Glutamatergic neuron (in vitro differentiated cells): ENCODE measurements around the gene ACSL6. TPM values are rescaled to one million over a fixed set of nuclear protein-coding genes. Genes with fewer than 3 reads are reported as not detected.

Experiments used
- DNase-seq: peaks from one replicate; pipeline ENCODE4 v3.0.0; 2022
- H3K27ac Mint-ChIP-seq: one replicate; pipeline ENCODE4 v1.8.0; 2020; ENCODE audit warnings: mild to moderate bottlenecking, mixed read lengths, inconsistent platforms; ENCODE audit not compliant: unreplicated experiment
- H3K27me3 Mint-ChIP-seq: one replicate; pipeline ENCODE4 v1.8.0; 2020; ENCODE audit warnings: mild to moderate bottlenecking, moderate library complexity, mixed read lengths, inconsistent platforms; ENCODE audit not compliant: unreplicated experiment
- H3K36me3 Mint-ChIP-seq: one replicate; pipeline ENCODE4 v1.8.0; 2020; ENCODE audit warnings: mild to moderate bottlenecking, mixed read lengths, inconsistent platforms; ENCODE audit not compliant: unreplicated experiment
- H3K4me1 Mint-ChIP-seq: one replicate; pipeline ENCODE4 v1.8.0; 2020; ENCODE audit warnings: mild to moderate bottlenecking, low read depth, mixed read lengths, inconsistent platforms; ENCODE audit not compliant: unreplicated experiment
- H3K4me3 Mint-ChIP-seq: one replicate; pipeline ENCODE4 v1.8.0; 2020; ENCODE audit warnings: mild to moderate bottlenecking, mixed read lengths, inconsistent platforms; ENCODE audit not compliant: unreplicated experiment
- H3K9me3 Mint-ChIP-seq: one replicate; pipeline ENCODE4 v1.8.0; 2020; ENCODE audit warnings: mild to moderate bottlenecking, moderate library complexity, mixed read lengths, inconsistent platforms; ENCODE audit not compliant: unreplicated experiment
- total RNA-seq: library from RNA; stranded (reverse); fragmentation: NEBNext Ultra II Directional; extraction: Animal tissue kit (Norgen Biotek cat#: 25700); gene quantifications from one replicate; pipeline ENCODE4 v1.2.1, GENCODE V29; 2021; ENCODE audit not compliant: unreplicated experiment
- TF ChIP-seq, protein P1 (sequence below): fragments of 200-600 bp; sonication (generic); IDR thresholded peaks from one replicate; pipeline ENCODE4 v1.5.0; 2021; ENCODE audit not compliant: partially characterized antibody, unreplicated experiment

ACSL6 gene
- total RNA-seq, 1 donor from 2014 or later: 8.1 TPM

DNA sequence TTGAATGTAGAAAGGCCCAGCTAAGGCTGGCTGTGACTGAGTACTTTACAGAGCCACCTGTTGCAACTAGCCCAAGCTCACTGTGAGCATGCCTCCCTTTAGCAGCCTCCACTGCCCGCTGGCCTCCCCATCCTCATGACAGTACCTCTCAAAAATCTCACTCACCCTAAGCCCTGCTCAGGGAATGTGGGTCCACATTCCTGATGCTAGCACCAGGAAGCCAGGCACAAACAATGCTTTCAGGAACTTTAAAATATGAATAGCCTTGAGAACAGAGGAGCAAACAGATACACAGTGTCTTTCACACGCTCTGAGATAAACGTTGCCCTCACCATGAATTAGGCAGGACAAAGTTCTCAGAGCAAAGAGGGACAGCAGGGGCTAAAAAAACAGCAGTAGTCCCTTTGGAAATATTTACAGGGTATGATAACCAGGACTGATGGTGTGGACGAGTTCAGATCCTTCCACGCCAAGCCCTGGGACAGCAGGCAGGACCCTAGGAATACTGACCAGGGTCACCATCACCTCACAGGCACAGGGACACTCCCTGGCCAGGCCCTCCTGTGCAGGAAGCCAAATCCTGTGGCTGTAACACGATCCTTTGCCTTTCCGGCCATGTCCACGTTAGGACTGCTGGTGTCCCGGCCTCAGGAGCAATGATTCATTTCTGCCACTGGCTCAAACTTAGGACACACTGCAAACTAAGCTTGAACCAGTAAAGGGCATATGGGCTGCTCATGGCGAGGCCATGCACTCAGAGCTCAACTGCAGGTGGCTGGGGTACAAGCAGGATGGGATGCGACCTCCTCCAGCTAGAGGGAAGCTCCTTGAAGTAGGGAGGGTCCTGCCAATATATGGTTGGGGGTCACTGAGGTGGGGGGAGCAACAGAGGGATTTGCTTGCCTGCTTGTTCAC is 9.6 kb downstream of the ACSL6 start:
- Mint-ChIP-seq H3K36me3 (no peaks in the 10 kb centered on the region), H3K4me3 (peak overlapping the region; percentile 40), H3K27me3 (peaks cover 6% of the 10 kb centered on the region), H3K9me3 (peaks cover 7% of the 10 kb centered on the region), H3K27ac (no peak overlapping the region), H3K4me1 (peaks cover 20% of the 10 kb centered on the region)
- no peak for DNase-seq
- TF ChIP-seq, protein P1, sequence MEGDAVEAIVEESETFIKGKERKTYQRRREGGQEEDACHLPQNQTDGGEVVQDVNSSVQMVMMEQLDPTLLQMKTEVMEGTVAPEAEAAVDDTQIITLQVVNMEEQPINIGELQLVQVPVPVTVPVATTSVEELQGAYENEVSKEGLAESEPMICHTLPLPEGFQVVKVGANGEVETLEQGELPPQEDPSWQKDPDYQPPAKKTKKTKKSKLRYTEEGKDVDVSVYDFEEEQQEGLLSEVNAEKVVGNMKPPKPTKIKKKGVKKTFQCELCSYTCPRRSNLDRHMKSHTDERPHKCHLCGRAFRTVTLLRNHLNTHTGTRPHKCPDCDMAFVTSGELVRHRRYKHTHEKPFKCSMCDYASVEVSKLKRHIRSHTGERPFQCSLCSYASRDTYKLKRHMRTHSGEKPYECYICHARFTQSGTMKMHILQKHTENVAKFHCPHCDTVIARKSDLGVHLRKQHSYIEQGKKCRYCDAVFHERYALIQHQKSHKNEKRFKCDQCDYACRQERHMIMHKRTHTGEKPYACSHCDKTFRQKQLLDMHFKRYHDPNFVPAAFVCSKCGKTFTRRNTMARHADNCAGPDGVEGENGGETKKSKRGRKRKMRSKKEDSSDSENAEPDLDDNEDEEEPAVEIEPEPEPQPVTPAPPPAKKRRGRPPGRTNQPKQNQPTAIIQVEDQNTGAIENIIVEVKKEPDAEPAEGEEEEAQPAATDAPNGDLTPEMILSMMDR: no peak

DNA sequence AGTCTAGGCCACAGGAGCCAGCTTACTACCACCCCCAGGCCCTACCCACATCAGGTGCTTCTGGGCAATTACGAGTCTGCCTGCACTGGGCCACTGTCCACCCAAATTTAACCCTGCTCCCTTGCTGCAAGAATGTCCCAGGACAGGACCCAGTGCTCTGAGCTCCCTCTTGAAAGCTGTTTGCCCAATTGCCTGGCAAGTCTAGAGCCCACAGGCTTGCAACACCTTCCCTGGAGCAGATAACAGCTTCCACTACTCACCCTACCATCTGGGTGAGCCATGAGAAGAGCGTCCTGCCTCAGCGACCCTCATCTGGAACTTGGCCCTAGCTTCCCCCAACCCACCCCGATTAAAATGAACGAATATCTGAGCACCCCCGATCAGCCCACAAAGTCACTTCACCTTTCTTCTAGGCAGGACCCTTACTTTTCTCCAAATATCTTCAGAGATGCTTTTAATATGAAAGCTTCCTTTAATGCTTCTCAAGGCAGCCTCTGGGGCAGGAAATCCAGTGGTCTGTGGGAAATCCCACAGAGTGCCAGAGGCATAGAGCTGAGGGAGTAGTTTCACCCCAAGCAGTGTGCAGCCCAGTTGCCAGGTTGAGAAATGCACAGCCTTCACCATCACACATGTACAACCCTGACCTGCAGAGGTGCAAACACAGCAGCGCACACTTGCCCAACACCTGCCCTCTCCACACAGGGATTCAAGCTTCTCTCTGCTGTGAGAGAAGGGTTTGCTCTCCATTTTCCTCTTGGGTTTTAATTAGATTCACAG is 10.6 kb downstream of the ACSL6 start:
- Mint-ChIP-seq H3K9me3 (peaks cover 7% of the 10 kb centered on the region), H3K27me3 (peaks cover 6% of the 10 kb centered on the region), H3K27ac (no peak overlapping the region), H3K4me3 (no peak overlapping the region), H3K4me1 (peaks cover 29% of the 10 kb centered on the region), H3K36me3 (no peaks in the 10 kb centered on the region)
- TF ChIP-seq, protein P1: no peak
- DNase-seq: peak; percentile 1

DNA sequence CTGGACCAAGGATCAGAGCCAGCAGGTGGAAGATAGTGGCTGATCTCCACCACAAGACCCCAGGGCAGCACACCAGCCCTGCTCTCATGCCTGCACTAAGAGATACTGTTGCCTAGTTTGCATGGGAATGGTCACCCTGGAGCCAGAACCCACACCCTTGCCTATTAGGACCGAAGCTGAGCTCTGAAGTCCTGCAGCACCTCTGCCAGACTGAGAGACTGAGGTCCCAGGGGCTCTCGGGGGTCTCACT is 11.3 kb downstream of the ACSL6 start:
- DNase-seq: no peak
- TF ChIP-seq, protein P1: no peak
- H3K27ac Mint-ChIP-seq: no peak overlapping the region
- peaks cover 25% of the 10 kb centered on the region for H3K4me1 Mint-ChIP-seq
- no peak overlapping the region for H3K4me3 Mint-ChIP-seq
- H3K36me3 Mint-ChIP-seq: no peaks in the 10 kb centered on the region
- H3K9me3 Mint-ChIP-seq: peaks cover 7% of the 10 kb centered on the region
- H3K27me3 Mint-ChIP-seq: peaks cover 3% of the 10 kb centered on the region

DNA sequence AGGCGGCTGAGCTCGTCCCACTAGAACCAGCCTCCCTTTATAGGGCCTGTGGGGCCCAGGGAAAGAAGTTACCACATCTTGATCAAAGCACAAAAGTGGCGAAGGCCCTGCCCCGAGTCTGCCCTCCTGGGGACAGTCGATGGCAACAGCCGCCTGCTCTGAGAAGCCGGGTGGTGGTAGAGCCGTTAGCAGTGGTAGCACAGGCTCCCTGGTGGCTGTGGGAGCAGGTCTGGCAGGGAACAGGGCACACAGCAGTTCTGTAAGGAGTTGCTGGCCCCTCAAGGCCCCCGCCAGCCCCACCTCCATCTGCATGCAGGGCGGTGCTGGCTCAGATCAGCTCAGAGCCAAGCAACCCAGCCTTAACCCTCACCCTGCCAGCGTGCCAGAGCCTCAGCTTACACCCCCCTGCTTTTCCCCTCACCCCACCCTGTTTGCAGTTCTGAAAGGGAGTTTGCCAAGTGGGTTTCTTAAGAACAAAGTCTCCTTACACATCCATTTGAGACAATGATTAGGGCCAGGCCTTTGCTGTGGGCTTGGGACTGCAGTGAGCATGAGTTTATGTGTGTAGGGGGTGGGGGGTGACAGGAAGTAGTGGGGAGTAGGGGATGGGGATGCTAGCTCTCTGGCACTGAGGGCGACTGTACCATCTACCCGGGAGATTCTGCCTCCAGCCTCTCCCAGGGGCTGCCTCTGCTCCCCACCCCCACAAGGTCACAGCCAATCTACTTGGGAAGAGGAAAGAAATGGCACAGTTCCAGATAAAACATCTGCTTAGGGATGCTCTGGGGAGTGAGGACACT is 11.8 kb downstream of the ACSL6 start:
- peaks cover 27% of the 10 kb centered on the region for H3K4me1 Mint-ChIP-seq

More for the DNA sequence above, 11.8 kb downstream of the ACSL6 start:
- H3K27ac Mint-ChIP-seq: no peak overlapping the region
- DNase-seq: no peak
- TF ChIP-seq, protein P1: no peak
- no peaks in the 10 kb centered on the region for H3K36me3 Mint-ChIP-seq
- H3K9me3 Mint-ChIP-seq: peaks cover 7% of the 10 kb centered on the region
- H3K4me3 Mint-ChIP-seq: no peak overlapping the region
- peaks cover 3% of the 10 kb centered on the region for H3K27me3 Mint-ChIP-seq
